HG02943 (cell line): ENCODE data around the gene USB1.

ENCODE experiments used
- ATAC-seq: cut with Tn5 transposase; IDR thresholded peaks from one replicate; pipeline ENCODE4 v1.9.1; 2021; ENCODE audit warnings: mild to moderate bottlenecking, low read depth, moderate library complexity; ENCODE audit not compliant: unreplicated experiment

The USB1 gene

GRCh38 chr16:58045096-58045495 lies 43.9 kb downstream of the USB1 start:
- ATAC-seq: no peak

- ATAC-seq: no peak
Measured at GRCh38 chr16:58046054-58046881, 45.1 kb downstream of the USB1 start.

GRCh38 chr16:58046936-58047335 lies 45.7 kb downstream of the USB1 start:
- no peak for ATAC-seq

- no peak for ATAC-seq
Measured at GRCh38 chr16:58047557-58048348, 46.5 kb downstream of the USB1 start.

GRCh38 chr16:58048494-58049231 lies 47.5 kb downstream of the USB1 start:
- ATAC-seq: no peak

- no peak for ATAC-seq
Measured at GRCh38 chr16:58049232-58050185, 48.3 kb downstream of the USB1 start.

- ATAC-seq: no peak
Measured at GRCh38 chr16:58051296-58051695, 50.1 kb downstream of the USB1 start.

GRCh38 chr16:58051821-58052603 lies 50.8 kb downstream of the USB1 start:
- ATAC-seq: no peak

GRCh38 chr16:58053682-58054005 lies 52.4 kb downstream of the USB1 start:
- ATAC-seq: no peak

GRCh38 chr16:58054289-58054688 lies 53.1 kb downstream of the USB1 start:
- no peak for ATAC-seq

GRCh38 chr16:58056580-58056979 lies 55.4 kb downstream of the USB1 start:
- no peak for ATAC-seq

- ATAC-seq: no peak
Measured at GRCh38 chr16:58057121-58057520, 55.9 kb downstream of the USB1 start.

- no peak for ATAC-seq
Measured at GRCh38 chr16:58057784-58058183, 56.6 kb downstream of the USB1 start.

GRCh38 chr16:58062821-58063220 lies 61.6 kb downstream of the USB1 start:
- ATAC-seq: no peak

GRCh38 chr16:58063377-58064076 lies 62.3 kb downstream of the USB1 start:
- no peak for ATAC-seq

GRCh38 chr16:58070585-58070984 lies 69.4 kb downstream of the USB1 start:
- no peak for ATAC-seq
